Tibial nerve (tissue), 4 donors: ENCODE data around the gene PTK6. TPM values are rescaled to one million over a fixed set of nuclear protein-coding genes. Genes with fewer than 3 reads are reported as not detected.

Experiments used
- DNase-seq, 2 donors: peaks; one replicate each; pipeline ENCODE4 v3.0.0-alpha.2; 2019; ENCODE audit warnings: low spot score in 2 of 2
- H3K27ac ChIP-seq, 4 donors: fragments of 200-600 bp; sonication (generic) in 3 of 4; one replicate each; pipeline ENCODE4 v1.5.1; 2017 to 2019; ENCODE audit warnings: mild to moderate bottlenecking in 1 of 4
- H3K27me3 ChIP-seq, 2 donors: fragments of 200-600 bp; sonication (generic) in 1 of 2; one replicate each; pipeline versions ENCODE4 v1.5.1 to v1.6.0; 2017 to 2019
- H3K36me3 ChIP-seq, 3 donors: fragments of 200-600 bp; sonication (generic); one replicate each; pipeline ENCODE4 v1.5.1; 2018 to 2019
- H3K4me1 ChIP-seq, 4 donors: fragments of 200-600 bp; sonication (generic) in 3 of 4; one replicate each; pipeline ENCODE4 v1.5.1; 2017 to 2019
- H3K4me3 ChIP-seq, 4 donors: fragments of 200-600 bp; sonication (generic) in 3 of 4; one replicate each; pipeline ENCODE4 v1.5.1; 2017 to 2019; ENCODE audit warnings: mild to moderate bottlenecking in 1 of 4, moderate library complexity in 1 of 4
- H3K9me3 ChIP-seq, 4 donors: fragments of 200-600 bp; sonication (generic) in 3 of 4; one replicate each; pipeline ENCODE4 v1.5.1; 2017 to 2019
- EP300 ChIP-seq, 2 donors: sonication (generic); formaldehyde crosslinking; IDR thresholded peaks; one replicate each; pipeline ENCODE4 v1.6.1; 2017; ENCODE audit warnings: antibody characterized with exemption in 2 of 2, mild to moderate bottlenecking in 1 of 2
- POLR2A ChIP-seq, 2 donors: fragments of 450-650 bp; IDR thresholded peaks; one replicate each; pipeline ENCODE4 v1.6.1; 2017; ENCODE audit warnings: antibody characterized with exemption in 2 of 2, mild to moderate bottlenecking in 2 of 2, moderate library complexity in 2 of 2
- WGBS, 2 donors: methylation state at CpG; one replicate each; pipeline ENCODE4 v1.1.5; 2018; 5-methylcytosine and 5-hydroxymethylcytosine counted together
- total RNA-seq, 4 donors: library from RNA; depleted of rRNA; stranded (reverse); fragments of >200 nt; gene quantifications; one replicate each; pipeline ENCODE4 v1.1.0, GENCODE V29; 2016
- TF ChIP-seq, protein P1 (sequence below), 5 experiments: fragments of 200-600 bp in 3 of 5; fragments of 450-650 bp in 2 of 5; sonication (generic) in 3 of 5; IDR thresholded peaks; one replicate each; pipeline ENCODE4 v1.5.1; 2016 to 2019; ENCODE audit warnings: antibody characterized with exemption in 5 of 5, mild to moderate bottlenecking in 3 of 5, moderate library complexity in 2 of 5

PTK6 gene
- total RNA-seq, 4 donors from 2014 or later = 0.21 to 0.90 TPM; not detected in 2

DNA sequence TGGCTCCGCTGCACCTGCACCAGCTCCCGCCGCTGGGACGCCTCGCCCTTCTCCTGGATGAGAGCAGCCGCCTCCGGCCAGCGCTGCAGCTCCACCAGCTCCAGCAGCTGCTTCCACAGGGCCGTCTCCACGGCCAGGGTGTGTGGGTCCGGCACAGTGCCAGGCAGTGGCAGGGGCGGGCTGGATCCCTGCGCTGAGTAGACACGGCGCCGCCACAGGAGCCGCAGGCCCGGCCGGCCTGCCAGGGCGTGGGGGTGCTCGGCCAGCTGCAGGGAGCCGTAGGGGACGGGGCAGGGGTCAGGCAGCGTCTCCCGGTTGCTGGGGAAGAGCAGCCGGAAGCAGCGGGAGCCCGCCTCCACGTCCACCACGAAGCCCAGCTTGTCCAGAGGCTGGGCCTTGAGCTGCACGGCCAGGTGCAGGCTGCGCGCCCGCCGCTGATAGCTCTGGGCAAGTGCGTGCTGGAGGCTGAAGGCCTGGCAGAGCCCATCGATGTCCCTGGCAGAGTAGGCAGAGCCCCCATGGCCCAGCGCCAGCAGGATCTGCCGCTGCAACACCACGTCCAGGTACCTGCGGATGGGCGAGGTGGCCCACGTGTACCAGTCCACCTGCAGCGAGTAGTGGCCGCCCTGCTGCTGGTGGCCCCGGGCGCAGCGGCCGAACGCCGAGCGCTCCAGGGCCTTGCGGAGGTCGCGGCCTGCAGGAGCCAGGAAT lies 26.2 kb upstream of the PTK6 start:
- Histone ChIP-seq H3K9me3 (no peaks in the 10 kb centered on the region), H3K27ac (no peak overlapping the region), H3K4me1 (no peaks in the 10 kb centered on the region), H3K36me3 (peaks cover 6 to 97% (median 7%) of the 10 kb centered on the region in 3 donors), H3K27me3 (no peaks in the 10 kb centered on the region), H3K4me3 (no peak overlapping the region)
- DNase-seq = no peak
- no peak for TF ChIP-seq POLR2A (IDR thresholded peaks at IDR 0.05)
- TF ChIP-seq EP300 (IDR thresholded peaks at IDR 0.05) = no peak
- TF ChIP-seq, protein P1, sequence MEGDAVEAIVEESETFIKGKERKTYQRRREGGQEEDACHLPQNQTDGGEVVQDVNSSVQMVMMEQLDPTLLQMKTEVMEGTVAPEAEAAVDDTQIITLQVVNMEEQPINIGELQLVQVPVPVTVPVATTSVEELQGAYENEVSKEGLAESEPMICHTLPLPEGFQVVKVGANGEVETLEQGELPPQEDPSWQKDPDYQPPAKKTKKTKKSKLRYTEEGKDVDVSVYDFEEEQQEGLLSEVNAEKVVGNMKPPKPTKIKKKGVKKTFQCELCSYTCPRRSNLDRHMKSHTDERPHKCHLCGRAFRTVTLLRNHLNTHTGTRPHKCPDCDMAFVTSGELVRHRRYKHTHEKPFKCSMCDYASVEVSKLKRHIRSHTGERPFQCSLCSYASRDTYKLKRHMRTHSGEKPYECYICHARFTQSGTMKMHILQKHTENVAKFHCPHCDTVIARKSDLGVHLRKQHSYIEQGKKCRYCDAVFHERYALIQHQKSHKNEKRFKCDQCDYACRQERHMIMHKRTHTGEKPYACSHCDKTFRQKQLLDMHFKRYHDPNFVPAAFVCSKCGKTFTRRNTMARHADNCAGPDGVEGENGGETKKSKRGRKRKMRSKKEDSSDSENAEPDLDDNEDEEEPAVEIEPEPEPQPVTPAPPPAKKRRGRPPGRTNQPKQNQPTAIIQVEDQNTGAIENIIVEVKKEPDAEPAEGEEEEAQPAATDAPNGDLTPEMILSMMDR (IDR thresholded peaks at IDR 0.05) = no peak
- WGBS, 2 donors = 97 to 98% methylated on average over 26 to 29 of the region's 55 CpGs

DNA sequence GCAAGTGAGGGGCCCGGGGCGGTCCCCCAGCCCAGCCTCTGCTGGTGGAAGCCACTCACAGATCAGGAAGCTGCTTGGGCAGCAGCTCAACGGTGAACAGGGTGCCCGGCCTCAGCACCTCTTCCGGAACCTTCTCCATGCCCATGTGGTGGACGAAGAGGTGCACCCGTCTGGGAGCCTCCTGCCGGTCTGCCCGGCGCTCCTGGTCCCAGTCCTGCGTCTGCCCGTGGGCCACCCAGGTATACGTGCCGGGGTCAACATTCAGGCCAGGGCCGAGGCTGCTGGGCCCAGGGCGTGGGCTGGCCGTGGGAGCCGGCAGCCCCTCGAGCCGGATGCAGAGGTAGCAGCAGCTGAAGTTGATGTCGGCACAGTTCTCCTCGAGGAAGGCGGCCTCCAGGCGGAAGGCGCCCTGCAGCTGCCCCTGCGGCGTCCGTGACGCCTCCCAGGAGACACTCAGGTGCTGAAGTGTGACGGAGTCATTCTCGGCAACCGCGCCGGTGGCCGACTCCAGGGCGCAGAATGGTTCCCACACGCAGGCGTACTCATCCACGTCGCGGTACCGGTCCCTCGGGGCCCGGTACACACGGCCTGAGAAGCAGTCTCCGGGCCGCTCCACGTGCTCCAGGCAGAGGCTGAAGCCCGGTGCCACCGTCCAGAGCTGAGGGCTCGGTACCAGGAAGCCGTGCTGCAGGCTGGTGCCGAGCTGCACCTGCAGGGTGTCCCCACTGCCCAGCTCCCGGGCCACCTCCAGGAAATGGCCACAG lies 25.5 kb upstream of the PTK6 start:
- H3K9me3 ChIP-seq = no peaks in the 10 kb centered on the region
- 95 to 96% methylated on average over 26 to 43 of the region's 54 CpGs for WGBS, 2 donors
- H3K4me1 ChIP-seq = no peaks in the 10 kb centered on the region
- no peak overlapping the region for H3K27ac ChIP-seq
- H3K36me3 ChIP-seq = peaks cover 6 to 97% (median 7%) of the 10 kb centered on the region in 3 donors
- no peak overlapping the region for H3K4me3 ChIP-seq
- DNase-seq = no peak
- TF ChIP-seq, protein P1 (IDR thresholded peaks at IDR 0.05) = no peak
- TF ChIP-seq EP300 (IDR thresholded peaks at IDR 0.05) (no peak), POLR2A (IDR thresholded peaks at IDR 0.05) (no peak)
- H3K27me3 ChIP-seq = no peaks in the 10 kb centered on the region

DNA sequence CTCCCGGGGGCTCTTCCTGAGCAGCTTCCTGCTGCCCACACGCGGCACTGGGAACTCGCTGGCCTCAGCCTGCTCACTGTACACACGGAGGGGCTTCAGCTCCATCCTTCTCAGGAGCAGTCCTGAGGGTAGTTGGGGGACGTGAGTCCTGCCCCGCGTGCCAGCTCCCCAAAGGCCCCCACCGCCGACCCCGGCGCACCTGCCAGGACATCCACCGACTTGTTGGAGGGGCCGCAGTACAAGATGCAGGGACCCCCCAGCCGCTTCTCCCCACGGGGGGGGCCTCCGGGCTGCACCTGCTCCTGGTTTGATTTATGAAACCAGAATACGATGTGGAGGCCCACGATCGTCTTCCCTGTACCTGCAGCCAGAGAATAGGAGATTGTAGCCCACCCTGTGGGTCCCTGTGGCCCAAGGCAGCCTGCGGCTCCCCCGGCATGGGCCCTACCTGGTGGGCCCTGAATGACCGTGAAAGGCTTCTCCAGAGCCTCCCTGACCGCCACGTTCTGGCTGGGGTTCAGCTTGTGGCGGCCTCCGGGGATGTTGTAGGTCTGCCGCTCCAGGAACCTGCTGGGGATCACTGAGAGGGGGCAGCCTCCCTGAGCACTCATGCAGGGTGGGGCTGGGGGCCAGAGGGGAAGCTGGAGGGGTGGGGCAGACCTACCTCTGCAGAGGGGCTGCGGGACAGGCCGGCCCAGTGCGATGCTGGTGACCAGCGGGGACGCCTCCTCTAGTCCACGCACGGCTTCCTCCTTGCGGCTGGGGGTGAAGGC lies 24.6 kb upstream of the PTK6 start:
- no peaks in the 10 kb centered on the region for H3K9me3 ChIP-seq
- TF ChIP-seq, protein P1 (IDR thresholded peaks at IDR 0.05) = no peak
- TF ChIP-seq EP300 (IDR thresholded peaks at IDR 0.05) = no peak
- TF ChIP-seq POLR2A (IDR thresholded peaks at IDR 0.05) = no peak
- H3K27me3 ChIP-seq = no peaks in the 10 kb centered on the region
- WGBS, 2 donors = 83 to 86% methylated on average over 20 to 24 of the region's 36 CpGs
- no peaks in the 10 kb centered on the region for H3K4me1 ChIP-seq
- DNase-seq = no peak
- no peak overlapping the region for H3K4me3 ChIP-seq
- H3K36me3 ChIP-seq = peaks cover 6 to 92% (median 7%) of the 10 kb centered on the region in 3 donors
- no peak overlapping the region for H3K27ac ChIP-seq

DNA sequence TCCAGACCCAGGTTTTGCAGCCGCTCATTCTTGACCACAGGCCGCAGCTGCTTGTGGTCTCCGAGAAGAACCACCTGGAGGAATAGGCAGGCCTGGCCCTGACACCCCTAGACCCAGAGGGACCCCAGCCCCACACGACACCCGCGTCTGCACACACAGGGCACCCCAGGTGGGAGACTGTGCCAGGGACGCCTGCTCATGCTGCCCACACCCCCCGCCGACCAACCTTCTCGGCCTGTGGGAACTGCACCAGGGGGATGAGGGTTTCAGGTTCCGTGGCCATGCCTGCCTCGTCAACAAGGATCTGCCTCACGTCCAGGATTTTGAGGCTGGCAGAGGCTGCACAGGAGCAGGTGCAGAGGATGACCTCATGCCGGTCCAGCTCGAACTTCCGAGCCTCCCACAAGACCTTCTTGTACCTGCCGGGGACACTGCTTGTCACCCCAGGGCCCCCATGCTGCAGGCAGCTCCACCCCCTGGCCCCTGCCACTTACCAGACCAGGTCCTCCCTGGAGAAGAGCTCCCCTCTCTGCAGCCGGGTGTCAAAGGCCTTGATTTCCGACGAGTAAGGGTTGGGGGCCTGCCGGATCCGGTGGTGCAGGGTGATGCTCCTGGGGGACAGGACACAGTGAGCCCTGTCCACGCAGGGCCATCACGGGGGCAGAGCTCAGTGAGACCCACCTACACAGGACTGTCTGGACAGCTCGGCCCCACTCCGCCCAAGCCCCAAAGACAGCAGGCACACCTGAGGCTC lies 23.9 kb upstream of the PTK6 start:
- WGBS, 2 donors = 84 to 91% methylated on average over 14 to 22 of the region's 26 CpGs
- Histone ChIP-seq H3K36me3 (peaks cover 6 to 84% (median 7%) of the 10 kb centered on the region in 3 donors), H3K4me1 (no peaks in the 10 kb centered on the region), H3K27me3 (no peaks in the 10 kb centered on the region), H3K4me3 (no peak overlapping the region), H3K9me3 (no peaks in the 10 kb centered on the region), H3K27ac (no peak overlapping the region)
- no peak for DNase-seq
- TF ChIP-seq, protein P1 (IDR thresholded peaks at IDR 0.05) = no peak
- TF ChIP-seq POLR2A (IDR thresholded peaks at IDR 0.05) (no peak), EP300 (IDR thresholded peaks at IDR 0.05) (no peak)
